CD14-positive monocyte (primary cell): ENCODE data around the gene TM6SF1. TPM values are rescaled to one million over a fixed set of nuclear protein-coding genes. Genes with fewer than 3 reads are reported as not detected.

ENCODE experiments used
- DNase-seq, 3 donors: peaks; one replicate each; pipeline ENCODE4 v3.0.0-alpha.2; 2011 to 2022
- H2AFZ ChIP-seq: 2 replicates; pipeline ENCODE4 v1.6.0; 2012; ENCODE audit warnings: mild to moderate bottlenecking, low read depth, low read length, inconsistent platforms; ENCODE audit not compliant: insufficient read depth, poor library complexity, severe bottlenecking
- H3K27ac ChIP-seq, 2 donors: 1 replicate in 1 of 2; 2 replicates in 1 of 2; pipeline ENCODE4 v1.5.1; 2012 to 2013; ENCODE audit warnings: low read length in 2 of 2, control low read depth in 1 of 2, inconsistent platforms in 1 of 2, low read depth in 1 of 2, mild to moderate bottlenecking in 1 of 2
- H3K27me3 ChIP-seq, 2 donors: one replicate each; pipeline versions ENCODE4 v1.6.0 to v1.6.1; 2011 to 2013; ENCODE audit warnings: low read length in 2 of 2; ENCODE audit not compliant: control insufficient read depth in 2 of 2, insufficient read depth in 2 of 2
- H3K36me3 ChIP-seq, 2 donors: replicated peaks in 1 of 2; 1 replicate in 1 of 2; 2 replicates in 1 of 2; pipeline versions ENCODE4 v1.5.1 to v1.6.1; 2012 to 2013; ENCODE audit warnings: low read length in 2 of 2, control low read depth in 1 of 2, inconsistent platforms in 1 of 2, mild to moderate bottlenecking in 1 of 2; ENCODE audit not compliant: insufficient read depth in 2 of 2, control insufficient read depth in 1 of 2
- H3K4me1 ChIP-seq, 2 donors: 1 replicate in 1 of 2; 2 replicates in 1 of 2; pipeline versions ENCODE4 v1.5.1 to v1.6.1; 2012 to 2013; ENCODE audit warnings: low read length in 2 of 2, control low read depth in 1 of 2, inconsistent platforms in 1 of 2, mild to moderate bottlenecking in 1 of 2, moderate library complexity in 1 of 2; ENCODE audit not compliant: insufficient read depth in 2 of 2, control insufficient read depth in 1 of 2
- H3K4me2 ChIP-seq: replicated peaks from 2 replicates; pipeline ENCODE3; 2012; ENCODE audit warnings: low read length, moderate library complexity, mild to moderate bottlenecking; ENCODE audit not compliant: poor library complexity, severe bottlenecking; ENCODE audit errors: extremely low read depth
- H3K4me3 ChIP-seq, 3 experiments: fragments of 200-600 bp in 1 of 3; sonication (generic) in 1 of 3; replicated peaks in 1 of 3; 1 replicate in 2 of 3; 2 replicates in 1 of 3; pipeline ENCODE4 v1.5.1; 2011 to 2013; ENCODE audit warnings: low read length in 3 of 3, mild to moderate bottlenecking in 3 of 3, control low read depth in 2 of 3, low read depth in 2 of 3, inconsistent platforms in 1 of 3, moderate library complexity in 1 of 3
- H3K79me2 ChIP-seq: 2 replicates; pipeline ENCODE4 v1.6.0; 2012; ENCODE audit warnings: mild to moderate bottlenecking, control low read depth, inconsistent platforms, low read length, moderate library complexity; ENCODE audit not compliant: insufficient read depth
- H3K9ac ChIP-seq: 2 replicates; pipeline ENCODE4 v1.6.0; 2017; ENCODE audit warnings: low read length, mild to moderate bottlenecking; ENCODE audit not compliant: insufficient read depth, poor library complexity, severe bottlenecking
- H3K9me3 ChIP-seq, 2 donors: replicated peaks in 1 of 2; 1 replicate in 1 of 2; 2 replicates in 1 of 2; pipeline versions ENCODE4 v1.5.1 to v1.6.1; 2012 to 2013; ENCODE audit warnings: low read length in 2 of 2, control low read depth in 1 of 2; ENCODE audit not compliant: control insufficient read depth in 1 of 2, insufficient read depth in 1 of 2
- H4K20me1 ChIP-seq: 2 replicates; pipeline ENCODE4 v1.6.0; 2012; ENCODE audit warnings: mild to moderate bottlenecking, low read length, control low read depth, moderate library complexity; ENCODE audit not compliant: insufficient read depth
- H3K27ac Mint-ChIP-seq, 7 donors: one replicate each; pipeline ENCODE4 v1.8.0; 2020; ENCODE audit warnings: mild to moderate bottlenecking in 7 of 7, mixed read lengths in 7 of 7, moderate library complexity in 6 of 7, inconsistent platforms in 2 of 7
- H3K27me3 Mint-ChIP-seq, 3 donors: one replicate each; pipeline ENCODE4 v1.8.0; 2021 to 2022; ENCODE audit warnings: low read depth in 3 of 3, mild to moderate bottlenecking in 3 of 3, mixed read lengths in 3 of 3, moderate library complexity in 3 of 3, inconsistent platforms in 1 of 3
- H3K36me3 Mint-ChIP-seq, 2 donors: one replicate each; pipeline ENCODE4 v1.8.0; 2020; ENCODE audit warnings: mixed read lengths in 2 of 2, inconsistent platforms in 1 of 2, mild to moderate bottlenecking in 1 of 2
- H3K4me1 Mint-ChIP-seq: one replicate; pipeline ENCODE4 v1.8.0; 2020; ENCODE audit warnings: mild to moderate bottlenecking, mixed read lengths
- H3K4me3 Mint-ChIP-seq, 2 donors: one replicate each; pipeline ENCODE4 v1.8.0; 2020; ENCODE audit warnings: mild to moderate bottlenecking in 2 of 2, mixed read lengths in 2 of 2, moderate library complexity in 1 of 2
- H3K9me3 Mint-ChIP-seq, 7 donors: one replicate each; pipeline ENCODE4 v1.8.0; 2020 to 2022; ENCODE audit warnings: mixed read lengths in 7 of 7, mild to moderate bottlenecking in 6 of 7, moderate library complexity in 6 of 7, inconsistent platforms in 2 of 7
- WGBS: methylation state at CpG from one replicate; pipeline ENCODE4 v1.1.5; 2013; ENCODE audit warnings: missing lambda C conversion rate; ENCODE audit not compliant: insufficient coverage; 5-methylcytosine and 5-hydroxymethylcytosine counted together
- intact Hi-C, 2 donors: fragments of 100-400 bp; cut with micrococcal nuclease; formaldehyde crosslinking; loops; one replicate each; pipeline versions ENCODE4 v1.15.0 to v1.15.1; 2023
- polyA plus RNA-seq, 3 donors: library from polyadenylated mRNA; depleted of rRNA in 1 of 3; unstranded in 2 of 3; stranded (reverse) in 1 of 3; fragments of 300-500 nt in 2 of 3; fragments of >200 nt in 1 of 3; fragmentation: Illumina TruSeq in 2 of 3; gene quantifications; 1 replicate in 2 of 3; 2 replicates in 1 of 3; pipeline ENCODE4 v1.2.3, GENCODE V29; 2012 to 2021
- TF ChIP-seq, protein P1 (sequence below): fragments of 200-600 bp; IDR thresholded peaks from one replicate; pipeline ENCODE4 v1.8.0; 2022; ENCODE audit warnings: antibody characterized with exemption, mild to moderate bottlenecking

The TM6SF1 gene
- polyA plus RNA-seq, 3 donors = 21.3 to 46.0 (median 35.4) TPM

DNA sequence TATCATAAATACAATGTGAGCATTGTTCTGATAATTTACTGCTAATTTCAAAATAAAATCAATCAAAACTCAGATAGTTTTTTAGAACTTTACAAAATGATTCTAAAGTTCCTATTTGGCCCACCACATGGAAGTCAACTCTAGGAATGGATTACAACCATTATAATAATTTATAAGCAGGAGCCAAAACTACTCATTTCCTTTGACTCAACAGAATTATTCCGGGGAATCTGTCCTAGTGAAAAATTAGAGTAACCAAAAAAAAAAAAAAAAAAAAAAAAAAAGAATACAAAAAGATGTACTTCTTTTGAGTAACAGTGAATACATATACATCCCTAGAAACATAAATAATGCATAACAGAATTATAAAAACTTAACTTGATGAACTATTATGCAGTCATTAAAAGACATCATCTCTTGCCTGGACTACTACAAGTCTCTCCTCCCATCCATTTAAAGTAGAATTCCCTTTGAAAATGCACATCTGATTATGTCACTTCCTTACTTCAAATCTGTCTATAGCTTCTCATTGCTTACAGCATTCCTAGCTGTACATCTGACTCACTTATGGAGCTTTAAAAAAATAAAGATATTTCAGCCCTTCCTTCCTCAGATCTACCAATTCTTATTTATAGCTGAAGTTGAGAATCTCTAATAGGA is 56.8 kb downstream of the TM6SF1 start:
- TF ChIP-seq, protein P1, sequence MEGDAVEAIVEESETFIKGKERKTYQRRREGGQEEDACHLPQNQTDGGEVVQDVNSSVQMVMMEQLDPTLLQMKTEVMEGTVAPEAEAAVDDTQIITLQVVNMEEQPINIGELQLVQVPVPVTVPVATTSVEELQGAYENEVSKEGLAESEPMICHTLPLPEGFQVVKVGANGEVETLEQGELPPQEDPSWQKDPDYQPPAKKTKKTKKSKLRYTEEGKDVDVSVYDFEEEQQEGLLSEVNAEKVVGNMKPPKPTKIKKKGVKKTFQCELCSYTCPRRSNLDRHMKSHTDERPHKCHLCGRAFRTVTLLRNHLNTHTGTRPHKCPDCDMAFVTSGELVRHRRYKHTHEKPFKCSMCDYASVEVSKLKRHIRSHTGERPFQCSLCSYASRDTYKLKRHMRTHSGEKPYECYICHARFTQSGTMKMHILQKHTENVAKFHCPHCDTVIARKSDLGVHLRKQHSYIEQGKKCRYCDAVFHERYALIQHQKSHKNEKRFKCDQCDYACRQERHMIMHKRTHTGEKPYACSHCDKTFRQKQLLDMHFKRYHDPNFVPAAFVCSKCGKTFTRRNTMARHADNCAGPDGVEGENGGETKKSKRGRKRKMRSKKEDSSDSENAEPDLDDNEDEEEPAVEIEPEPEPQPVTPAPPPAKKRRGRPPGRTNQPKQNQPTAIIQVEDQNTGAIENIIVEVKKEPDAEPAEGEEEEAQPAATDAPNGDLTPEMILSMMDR = no peak
- Histone ChIP-seq H3K79me2 (no peaks in the 10 kb centered on the region), H4K20me1 (no peaks in the 10 kb centered on the region), H3K27me3 (no peaks in the 10 kb centered on the region), H3K9me3 (peaks cover 6 to 9% of the 10 kb centered on the region in 2 donors), H3K4me3 (no peak overlapping the region), H3K36me3 (no peaks in the 10 kb centered on the region), H2AFZ (no peak overlapping the region), H3K9ac (no peak overlapping the region), H3K27ac (no peak overlapping the region), H3K4me1 (no peaks in the 10 kb centered on the region), H3K4me2 (no peak overlapping the region)
- H3K36me3 Mint-ChIP-seq = no peaks in the 10 kb centered on the region
- no peak overlapping the region for H3K4me3 Mint-ChIP-seq
- intact Hi-C loops = no loop called here
- WGBS = no CpG with 5 or more reads among the region's 1 CpG
- H3K27ac Mint-ChIP-seq = no peak overlapping the region
- no peak for DNase-seq
- peaks cover 8 to 28% (median 17%) of the 10 kb centered on the region in 7 donors for H3K9me3 Mint-ChIP-seq
- peaks cover 0 to 1% (median 1%) of the 10 kb centered on the region in 3 donors for H3K27me3 Mint-ChIP-seq
- no peaks in the 10 kb centered on the region for H3K4me1 Mint-ChIP-seq

DNA sequence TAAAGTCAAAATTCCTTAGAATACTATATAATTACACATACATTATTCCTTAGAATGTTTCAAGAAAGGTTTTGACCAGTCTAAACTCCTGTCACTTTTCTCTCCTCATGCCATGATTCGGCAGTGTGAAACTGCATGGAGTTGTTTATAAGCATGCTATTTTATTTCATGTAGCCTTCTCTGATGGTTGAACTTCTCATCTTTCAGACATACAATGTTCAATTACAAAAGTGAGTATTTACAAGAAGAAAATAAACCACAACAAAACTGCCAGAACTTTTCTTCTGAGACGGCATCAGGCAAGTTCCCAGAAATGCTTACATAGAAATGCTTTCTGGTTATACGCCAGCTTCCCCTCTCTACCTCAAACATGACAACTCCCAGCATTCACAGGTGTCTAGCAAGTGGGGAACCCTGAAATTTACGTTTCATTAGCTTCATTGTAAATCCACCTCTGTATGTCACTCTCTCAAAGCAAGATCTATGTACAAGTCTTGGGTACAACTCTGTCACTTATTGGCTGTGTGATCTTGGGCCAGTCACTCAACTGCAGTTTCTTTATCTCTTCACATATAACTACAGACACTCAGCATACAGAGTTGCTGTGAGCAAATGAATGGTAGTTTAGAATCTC is 57.4 kb downstream of the TM6SF1 start:
- TF ChIP-seq, protein P1 = no peak
- Histone ChIP-seq H3K4me3 (no peak overlapping the region), H3K9ac (no peak overlapping the region), H3K79me2 (no peaks in the 10 kb centered on the region), H3K27ac (no peak overlapping the region), H3K4me1 (no peaks in the 10 kb centered on the region), H4K20me1 (no peaks in the 10 kb centered on the region), H2AFZ (no peak overlapping the region), H3K4me2 (no peak overlapping the region), H3K36me3 (no peaks in the 10 kb centered on the region), H3K9me3 (peaks cover 9% of the 10 kb centered on the region in 2 donors), H3K27me3 (no peaks in the 10 kb centered on the region)
- H3K27ac Mint-ChIP-seq = no peak overlapping the region
- intact Hi-C loops = no loop called here
- peaks cover 8 to 29% (median 19%) of the 10 kb centered on the region in 7 donors for H3K9me3 Mint-ChIP-seq
- H3K4me1 Mint-ChIP-seq = no peaks in the 10 kb centered on the region
- H3K27me3 Mint-ChIP-seq = peaks cover 0 to 1% (median 1%) of the 10 kb centered on the region in 3 donors
- no peak overlapping the region for H3K4me3 Mint-ChIP-seq
- DNase-seq = no peak
- WGBS = 85% methylated on average over 3 of the region's 4 CpGs
- H3K36me3 Mint-ChIP-seq = no peaks in the 10 kb centered on the region
